DOHH2 (cell line): ENCODE data around the gene ENO4.

ENCODE experiments used
- EZH2phosphoT487 ChIP-seq: fragments of 200-600 bp; sonication (generic); IDR thresholded peaks from 2 replicates; pipeline ENCODE4 v1.6.1; 2017; ENCODE audit warnings: borderline replicate concordance, mild to moderate bottlenecking, antibody characterized with exemption, low read length, moderate library complexity, mixed read lengths
- TF ChIP-seq, protein P1 (sequence below): fragments of 200-600 bp; sonication (generic); IDR thresholded peaks from one replicate; pipeline ENCODE4 v1.5.1; 2014; ENCODE audit warnings: antibody characterized with exemption, mild to moderate bottlenecking, low read depth, low read length; ENCODE audit not compliant: poor library complexity, severe bottlenecking

DNA sequence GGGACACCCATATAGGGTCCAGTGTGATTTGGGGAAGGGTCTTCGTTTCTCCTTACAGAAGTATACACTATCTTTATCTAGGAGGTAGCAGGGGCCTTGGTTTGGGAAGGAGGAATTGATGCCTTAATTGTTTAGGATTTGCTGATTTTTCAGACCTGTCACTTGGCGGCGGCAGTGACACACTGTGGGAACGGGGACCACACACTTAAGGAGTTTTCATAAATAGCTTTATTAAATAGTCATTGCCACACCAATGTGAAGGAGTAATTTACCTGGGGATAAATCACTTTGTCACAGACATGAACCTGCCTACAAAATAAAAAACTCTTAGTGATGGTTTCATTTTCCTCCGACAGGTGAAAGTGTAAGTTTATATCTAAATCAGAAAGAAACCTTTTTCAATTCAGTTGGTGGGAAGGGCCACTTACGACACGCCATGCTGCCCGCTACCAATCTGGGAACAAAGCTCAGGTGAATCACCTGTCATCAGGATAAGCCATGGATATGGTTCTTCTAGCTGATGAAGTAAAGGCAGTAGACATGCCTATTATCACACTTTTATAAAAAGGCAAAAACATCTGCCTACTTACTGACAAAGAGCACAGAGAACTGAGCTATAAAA, 12.3 kb upstream of the ENO4 start:
- TF ChIP-seq, protein P1, sequence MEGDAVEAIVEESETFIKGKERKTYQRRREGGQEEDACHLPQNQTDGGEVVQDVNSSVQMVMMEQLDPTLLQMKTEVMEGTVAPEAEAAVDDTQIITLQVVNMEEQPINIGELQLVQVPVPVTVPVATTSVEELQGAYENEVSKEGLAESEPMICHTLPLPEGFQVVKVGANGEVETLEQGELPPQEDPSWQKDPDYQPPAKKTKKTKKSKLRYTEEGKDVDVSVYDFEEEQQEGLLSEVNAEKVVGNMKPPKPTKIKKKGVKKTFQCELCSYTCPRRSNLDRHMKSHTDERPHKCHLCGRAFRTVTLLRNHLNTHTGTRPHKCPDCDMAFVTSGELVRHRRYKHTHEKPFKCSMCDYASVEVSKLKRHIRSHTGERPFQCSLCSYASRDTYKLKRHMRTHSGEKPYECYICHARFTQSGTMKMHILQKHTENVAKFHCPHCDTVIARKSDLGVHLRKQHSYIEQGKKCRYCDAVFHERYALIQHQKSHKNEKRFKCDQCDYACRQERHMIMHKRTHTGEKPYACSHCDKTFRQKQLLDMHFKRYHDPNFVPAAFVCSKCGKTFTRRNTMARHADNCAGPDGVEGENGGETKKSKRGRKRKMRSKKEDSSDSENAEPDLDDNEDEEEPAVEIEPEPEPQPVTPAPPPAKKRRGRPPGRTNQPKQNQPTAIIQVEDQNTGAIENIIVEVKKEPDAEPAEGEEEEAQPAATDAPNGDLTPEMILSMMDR = no peak
- TF ChIP-seq EZH2phosphoT487 = no peak
